Esophagus muscularis mucosa (tissue), 4 donors: ENCODE data around the gene KIRREL2. TPM values are rescaled to one million over a fixed set of nuclear protein-coding genes. Genes with fewer than 3 reads are reported as not detected.

ENCODE experiments used
- DNase-seq: peaks from one replicate; pipeline ENCODE4 v3.0.0-alpha.2; 2017; ENCODE audit errors: extremely low spot score
- H3K27ac ChIP-seq, 4 donors: fragments of 200-600 bp; sonication (generic); replicated peaks in 1 of 4; 1 replicate in 3 of 4; 2 replicates in 1 of 4; pipeline ENCODE4 v1.5.1; 2016 to 2019; ENCODE audit warnings: mild to moderate bottlenecking in 1 of 4
- H3K27me3 ChIP-seq, 4 donors: fragments of 200-600 bp; sonication (generic); one replicate each; pipeline versions ENCODE4 v1.5.1 to v1.6.0; 2016 to 2019
- H3K36me3 ChIP-seq, 4 donors: fragments of 200-600 bp; sonication (generic); one replicate each; pipeline ENCODE4 v1.5.1; 2016 to 2019
- H3K4me1 ChIP-seq, 4 donors: fragments of 200-600 bp; sonication (generic); one replicate each; pipeline ENCODE4 v1.5.1; 2016 to 2019
- H3K4me3 ChIP-seq, 4 donors: fragments of 200-600 bp; sonication (generic); 1 replicate in 2 of 4; 2 replicates in 2 of 4; pipeline ENCODE4 v1.5.1; 2016 to 2019; ENCODE audit warnings: mild to moderate bottlenecking in 4 of 4, moderate library complexity in 1 of 4
- H3K9me3 ChIP-seq, 4 donors: fragments of 200-600 bp; sonication (generic); 1 replicate in 3 of 4; 2 replicates in 1 of 4; pipeline ENCODE4 v1.5.1; 2016 to 2019
- EP300 ChIP-seq: sonication (generic); formaldehyde crosslinking; IDR thresholded peaks from one replicate; pipeline ENCODE4 v1.6.1; 2017; ENCODE audit warnings: antibody characterized with exemption
- POLR2A ChIP-seq: fragments of 450-650 bp; IDR thresholded peaks from one replicate; pipeline ENCODE4 v1.6.1; 2017; ENCODE audit warnings: antibody characterized with exemption, moderate library complexity, mild to moderate bottlenecking, low read depth
- POLR2AphosphoS5 ChIP-seq, 2 donors: sonication (generic); formaldehyde crosslinking; IDR thresholded peaks; one replicate each; pipeline ENCODE4 v1.6.1; 2017; ENCODE audit warnings: antibody characterized with exemption in 2 of 2
- WGBS: methylation state at CpG from one replicate; pipeline ENCODE4 v1.1.5; 2018; 5-methylcytosine and 5-hydroxymethylcytosine counted together
- intact Hi-C: fragments of 100-400 bp; cut with DNase I; formaldehyde crosslinking; loops from one replicate; pipeline ENCODE4 v1.15.1; 2023
- total RNA-seq, 4 donors: library from RNA; depleted of rRNA; stranded (reverse); fragments of >200 nt; gene quantifications; one replicate each; pipeline versions ENCODE4 v1.1.0 to v1.2.1, GENCODE V29; 2016
- TF ChIP-seq, protein P1 (sequence below), 3 experiments: fragments of 200-600 bp in 2 of 3; fragments of 450-650 bp in 1 of 3; sonication (generic) in 2 of 3; IDR thresholded peaks; one replicate each; pipeline ENCODE4 v1.5.1; 2017 to 2019; ENCODE audit warnings: antibody characterized with exemption in 3 of 3, mild to moderate bottlenecking in 2 of 3, moderate library complexity in 1 of 3

The KIRREL2 gene
- total RNA-seq, 4 donors from 2014 or later: not detected

- DNase-seq: no peak
- Histone ChIP-seq H3K4me3 (no peak overlapping the region), H3K9me3 (no peaks in the 10 kb centered on the region), H3K36me3 (no peaks in the 10 kb centered on the region), H3K27ac (no peak overlapping the region), H3K4me1 (peaks cover 14 to 25% (median 20%) of the 10 kb centered on the region in 4 donors), H3K27me3 (peaks cover 4 to 88% (median 37%) of the 10 kb centered on the region in 4 donors)
- intact Hi-C loops: loop anchor here (10.0 kb wide), 1 partner anchor 75 kb away; no protein-coding TSS in a partner anchor
- TF ChIP-seq, protein P1, sequence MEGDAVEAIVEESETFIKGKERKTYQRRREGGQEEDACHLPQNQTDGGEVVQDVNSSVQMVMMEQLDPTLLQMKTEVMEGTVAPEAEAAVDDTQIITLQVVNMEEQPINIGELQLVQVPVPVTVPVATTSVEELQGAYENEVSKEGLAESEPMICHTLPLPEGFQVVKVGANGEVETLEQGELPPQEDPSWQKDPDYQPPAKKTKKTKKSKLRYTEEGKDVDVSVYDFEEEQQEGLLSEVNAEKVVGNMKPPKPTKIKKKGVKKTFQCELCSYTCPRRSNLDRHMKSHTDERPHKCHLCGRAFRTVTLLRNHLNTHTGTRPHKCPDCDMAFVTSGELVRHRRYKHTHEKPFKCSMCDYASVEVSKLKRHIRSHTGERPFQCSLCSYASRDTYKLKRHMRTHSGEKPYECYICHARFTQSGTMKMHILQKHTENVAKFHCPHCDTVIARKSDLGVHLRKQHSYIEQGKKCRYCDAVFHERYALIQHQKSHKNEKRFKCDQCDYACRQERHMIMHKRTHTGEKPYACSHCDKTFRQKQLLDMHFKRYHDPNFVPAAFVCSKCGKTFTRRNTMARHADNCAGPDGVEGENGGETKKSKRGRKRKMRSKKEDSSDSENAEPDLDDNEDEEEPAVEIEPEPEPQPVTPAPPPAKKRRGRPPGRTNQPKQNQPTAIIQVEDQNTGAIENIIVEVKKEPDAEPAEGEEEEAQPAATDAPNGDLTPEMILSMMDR (IDR thresholded peaks at IDR 0.05): no peak
- TF ChIP-seq EP300 (no peak), POLR2AphosphoS5 (IDR thresholded peaks at IDR 0.05) (no peak)
- WGBS: 90% methylated on average over 4 of the region's 4 CpGs
These were observed 2.7 kb downstream of the KIRREL2 start for GRCh38 chr19:35859414-35859813.

DNA sequence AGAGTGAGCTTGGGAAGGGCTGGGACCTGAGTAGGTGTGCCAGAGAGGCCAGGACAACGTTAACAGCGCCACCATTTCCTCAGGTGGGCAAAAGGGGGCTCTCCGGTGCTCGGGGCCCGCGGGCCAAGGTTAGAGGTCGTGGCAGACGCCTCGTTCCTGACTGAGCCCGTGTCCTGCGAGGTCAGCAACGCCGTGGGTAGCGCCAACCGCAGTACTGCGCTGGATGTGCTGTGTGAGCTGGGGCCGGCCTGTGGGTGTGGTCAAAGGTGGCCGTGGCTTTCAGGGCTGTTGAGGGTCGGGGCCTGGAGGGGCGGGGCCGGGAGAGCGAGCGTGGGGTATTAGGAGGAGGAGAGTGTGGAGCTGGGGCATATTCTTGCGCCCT is 3.7 kb downstream of the KIRREL2 start:
- peaks cover 4 to 85% (median 30%) of the 10 kb centered on the region in 4 donors for H3K27me3 ChIP-seq
- TF ChIP-seq EP300: no peak
- no peak for TF ChIP-seq POLR2A
- no peak for TF ChIP-seq POLR2AphosphoS5 (IDR thresholded peaks at IDR 0.05)
- TF ChIP-seq, protein P1 (IDR thresholded peaks at IDR 0.05): no peak
- no peak overlapping the region for H3K27ac ChIP-seq
- H3K36me3 ChIP-seq: no peaks in the 10 kb centered on the region
- H3K4me1 ChIP-seq: peaks cover 14 to 25% (median 20%) of the 10 kb centered on the region in 4 donors
- intact Hi-C loops: no loop called here
- WGBS: 31% methylated on average over 16 of the region's 24 CpGs
- H3K4me3 ChIP-seq: no peak overlapping the region
- H3K9me3 ChIP-seq: no peaks in the 10 kb centered on the region
- DNase-seq: no peak

DNA sequence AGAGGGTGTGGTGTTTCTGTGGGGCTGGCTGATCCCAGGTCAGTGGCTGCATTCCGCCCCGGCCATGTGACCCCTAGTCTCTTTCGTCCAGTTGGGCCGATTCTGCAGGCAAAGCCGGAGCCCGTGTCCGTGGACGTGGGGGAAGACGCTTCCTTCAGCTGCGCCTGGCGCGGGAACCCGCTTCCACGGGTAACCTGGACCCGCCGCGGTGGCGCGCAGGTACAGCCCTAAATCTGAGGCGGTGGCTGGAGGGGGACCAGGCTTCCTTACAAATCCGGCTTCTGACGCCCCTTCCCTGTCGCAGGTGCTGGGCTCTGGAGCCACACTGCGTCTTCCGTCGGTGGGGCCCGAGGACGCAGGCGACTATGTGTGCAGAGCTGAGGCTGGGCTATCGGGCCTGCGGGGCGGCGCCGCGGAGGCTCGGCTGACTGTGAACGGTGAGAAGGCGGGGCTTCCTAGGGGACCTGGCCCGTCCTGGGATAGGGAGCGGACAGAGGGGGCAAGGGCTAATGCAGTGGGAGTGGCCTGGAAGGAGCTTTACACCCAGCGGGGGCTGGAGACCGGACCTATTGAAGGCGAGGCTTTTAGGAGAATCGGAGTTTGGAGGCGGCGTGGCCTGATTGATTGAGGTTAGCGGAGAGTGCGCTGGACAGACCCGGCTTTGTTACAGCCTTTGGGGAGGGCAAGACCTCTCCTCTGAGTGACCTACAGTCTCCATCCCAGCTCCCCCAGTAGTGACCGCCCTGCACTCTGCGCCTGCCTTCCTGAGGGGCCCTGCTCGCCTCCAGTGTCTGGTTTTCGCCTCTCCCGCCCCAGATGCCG is 4.3 kb downstream of the KIRREL2 start:
- intact Hi-C loops: no loop called here
- H3K36me3 ChIP-seq: no peaks in the 10 kb centered on the region
- no peak for DNase-seq
- TF ChIP-seq EP300: no peak
- TF ChIP-seq, protein P1 (IDR thresholded peaks at IDR 0.05): no peak
- TF ChIP-seq POLR2AphosphoS5 (IDR thresholded peaks at IDR 0.05): no peak
- no peak for TF ChIP-seq POLR2A
- H3K27me3 ChIP-seq: peaks cover 4 to 83% (median 25%) of the 10 kb centered on the region in 4 donors
- 22% methylated on average over 24 of the region's 55 CpGs for WGBS
- H3K9me3 ChIP-seq: no peaks in the 10 kb centered on the region
- H3K27ac ChIP-seq: no peak overlapping the region
- H3K4me1 ChIP-seq: peaks cover 11 to 22% (median 18%) of the 10 kb centered on the region in 4 donors
- no peak overlapping the region for H3K4me3 ChIP-seq

- WGBS: 60% methylated on average over 18 of the region's 19 CpGs
- intact Hi-C loops: no loop called here
- H3K36me3 ChIP-seq: no peaks in the 10 kb centered on the region
- peaks cover 4 to 16% (median 11%) of the 10 kb centered on the region in 4 donors for H3K4me1 ChIP-seq
- no peak for DNase-seq
- peaks cover under 1 to 79% (median 20%) of the 10 kb centered on the region in 4 donors for H3K27me3 ChIP-seq
- no peaks in the 10 kb centered on the region for H3K9me3 ChIP-seq
- H3K4me3 ChIP-seq: no peak overlapping the region
- no peak overlapping the region for H3K27ac ChIP-seq
- TF ChIP-seq POLR2A (no peak), EP300 (no peak), POLR2AphosphoS5 (IDR thresholded peaks at IDR 0.05) (no peak)
- TF ChIP-seq, protein P1 (IDR thresholded peaks at IDR 0.05): no peak
These were observed 5.0 kb downstream of the KIRREL2 start for GRCh38 chr19:35861640-35862160.
